Lung (tissue), 12 donors: ENCODE results near the gene MEF2C. TPM values are rescaled to one million over a fixed set of nuclear protein-coding genes. Genes with fewer than 3 reads are reported as not detected.

Source experiments
- ATAC-seq: fragments of 200-7000 bp; cut with Tn5 transposase; one replicate; pipeline ENCODE4 v1.9.1; 2020; ENCODE audit warnings: moderate number of reproducible peaks; ENCODE audit not compliant: insufficient read depth, low FRiP score
- DNase-seq, 3 donors: peaks; one replicate each; pipeline ENCODE4 v3.0.0-alpha.2; 2013 to 2017
- H3K27ac ChIP-seq, 2 donors: one replicate each; pipeline ENCODE4 v1.5.1; 2013; ENCODE audit warnings: mild to moderate bottlenecking in 2 of 2, moderate library complexity in 2 of 2, control low read depth in 1 of 2, inconsistent platforms in 1 of 2, low read depth in 1 of 2, low read length in 1 of 2
- H3K27me3 ChIP-seq, 3 donors: one replicate each; pipeline ENCODE4 v1.5.1; 2013; ENCODE audit warnings: low read length in 2 of 3; ENCODE audit not compliant: control insufficient read depth in 3 of 3, insufficient read depth in 3 of 3
- H3K36me3 ChIP-seq, 4 donors: one replicate each; pipeline ENCODE4 v1.5.1; 2013; ENCODE audit warnings: low read length in 4 of 4, mild to moderate bottlenecking in 1 of 4, moderate library complexity in 1 of 4; ENCODE audit not compliant: control insufficient read depth in 4 of 4, insufficient read depth in 4 of 4
- H3K4me1 ChIP-seq, 5 donors: one replicate each; pipeline ENCODE4 v1.5.1; 2013; ENCODE audit warnings: low read length in 5 of 5, mild to moderate bottlenecking in 2 of 5, moderate library complexity in 1 of 5; ENCODE audit not compliant: control insufficient read depth in 5 of 5, insufficient read depth in 5 of 5
- H3K4me3 ChIP-seq: one replicate; pipeline ENCODE4 v1.5.1; 2013; ENCODE audit warnings: mild to moderate bottlenecking, control low read depth, moderate library complexity
- H3K9ac ChIP-seq, 2 donors: one replicate each; pipeline ENCODE4 v1.5.1; 2013; ENCODE audit warnings: low read length in 2 of 2, control low read depth in 1 of 2; ENCODE audit not compliant: insufficient read depth in 1 of 2
- H3K9me3 ChIP-seq, 4 donors: one replicate each; pipeline ENCODE4 v1.5.1; 2013; ENCODE audit warnings: low read length in 3 of 4, mild to moderate bottlenecking in 1 of 4, moderate library complexity in 1 of 4; ENCODE audit not compliant: control insufficient read depth in 4 of 4, insufficient read depth in 3 of 4
- CTCF ChIP-seq: IDR thresholded peaks from 2 replicates; pipeline ENCODE4 v1.5.1; 2012; ENCODE audit warnings: mild to moderate bottlenecking; ENCODE audit errors: control extremely low read depth, extremely low read depth
- WGBS, 2 donors: extraction: QIAGEN DNeasy Blood & Tissue Kit; methylation state at CpG; one replicate each; pipeline ENCODE4 v1.1.7; 2013; 5-methylcytosine and 5-hydroxymethylcytosine counted together
- polyA plus RNA-seq, 2 donors: library from polyadenylated mRNA; stranded (reverse); fragments of 200-250 nt; gene quantifications; one replicate each; pipeline ENCODE4 v1.2.1, GENCODE V29; 2013
- total RNA-seq, 2 donors: library from RNA; depleted of rRNA in 1 of 2; stranded (reverse); fragments of >200 nt in 1 of 2; gene quantifications; one replicate each; pipeline ENCODE4 v1.2.1, GENCODE V29; 2014 to 2021
- donor health status: control.
- donor health status: control.
- donor health status: Bipolar disorder and iron deficiency.
- donor health status: healthy.
- donor health status: DM: yes; HTN: yes; CAD: no.

MEF2C gene
- total and polyA plus RNA-seq, 4 donors, result 9.1 to 138 (median 28.8) TPM

DNA sequence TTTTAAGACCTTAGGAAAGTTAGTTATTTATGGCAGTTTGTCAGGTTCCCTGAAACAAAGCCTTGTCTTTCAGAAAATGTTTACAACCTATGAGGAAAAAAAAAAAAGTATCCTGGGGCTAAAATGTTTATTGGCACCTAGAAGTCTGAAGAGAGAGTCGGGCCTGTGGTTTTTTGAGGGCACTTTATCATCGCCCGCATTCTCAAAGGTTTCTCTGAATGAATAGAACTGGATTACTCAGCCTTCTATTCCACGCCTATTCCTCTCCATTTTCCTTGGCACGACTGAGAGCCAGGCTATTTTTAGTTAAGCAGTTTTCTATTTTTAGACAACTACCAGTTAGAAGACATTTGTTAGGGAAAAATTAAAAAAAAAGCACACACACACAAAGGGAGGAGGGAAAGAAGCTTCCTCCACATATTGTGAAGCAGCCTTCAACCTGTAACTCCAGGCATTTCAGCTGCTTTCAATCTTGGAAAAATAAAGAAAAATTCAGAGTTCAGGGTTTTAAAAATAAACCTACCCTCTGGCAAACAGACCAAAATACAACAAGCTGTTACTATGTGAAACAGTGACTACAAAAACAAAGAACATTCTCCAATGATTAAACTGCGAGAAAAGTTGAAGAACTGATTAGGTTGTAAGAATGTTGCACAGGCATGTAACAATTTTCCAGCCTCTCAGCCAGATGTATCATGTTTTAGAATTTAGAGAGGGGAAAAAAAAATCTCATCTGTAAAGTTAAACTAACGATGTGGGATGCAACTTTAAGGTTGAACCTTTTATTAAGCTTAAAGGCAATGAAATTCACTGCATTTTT lies 97.0 kb downstream of the MEF2C start:
- H3K9ac ChIP-seq, result peak overlapping the region in 1 of 2 donors; percentile 73
- no peaks in the 10 kb centered on the region for H3K9me3 ChIP-seq
- DNase-seq (peak; percentile 65 to 94 (median 91)), ATAC-seq (peak; percentile 89)
- H3K27ac ChIP-seq, result peak overlapping the region in 1 of 2 donors; percentile 89
- H3K4me1 ChIP-seq, result peaks cover 0 to 24% (median 12%) of the 10 kb centered on the region in 5 donors
- no peaks in the 10 kb centered on the region for H3K36me3 ChIP-seq
- no peak overlapping the region for H3K4me3 ChIP-seq
- no peak for TF ChIP-seq CTCF
- H3K27me3 ChIP-seq, result no peaks in the 10 kb centered on the region
- 11 to 17% methylated on average over 7 of the region's 7 CpGs for WGBS, 2 donors

DNA sequence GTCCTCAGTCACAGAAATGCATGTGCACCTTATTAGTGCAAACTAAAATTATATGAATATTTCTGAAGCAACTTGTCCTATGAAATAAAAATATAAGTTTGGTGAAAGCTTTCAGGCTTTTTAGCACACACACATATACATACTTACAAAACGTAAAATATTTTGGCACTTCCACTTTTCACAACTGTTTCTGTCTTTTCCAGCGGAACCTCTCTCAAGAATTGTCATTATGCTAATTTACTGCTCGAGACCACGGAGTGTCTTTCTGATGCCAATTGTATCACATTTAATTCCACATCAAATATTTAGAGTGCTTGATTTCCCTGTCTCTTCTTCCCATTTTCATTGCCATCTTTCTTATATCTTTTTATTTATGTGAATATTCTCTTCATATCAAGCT lies 100.4 kb downstream of the MEF2C start:
- no peak overlapping the region for H3K27ac ChIP-seq
- DNase-seq, result no peak
- H3K9ac ChIP-seq, result no peak overlapping the region
- no peaks in the 10 kb centered on the region for H3K27me3 ChIP-seq
- H3K4me1 ChIP-seq, result peaks cover 2 to 28% (median 14%) of the 10 kb centered on the region in 5 donors
- WGBS, 2 donors, result 37 to 71% methylated on average over 4 of the region's 4 CpGs
- no peak for TF ChIP-seq CTCF
- H3K4me3 ChIP-seq, result no peak overlapping the region
- no peaks in the 10 kb centered on the region for H3K36me3 ChIP-seq
- ATAC-seq, result no peak
- H3K9me3 ChIP-seq, result no peaks in the 10 kb centered on the region

GRCh38 chr5:88780736-88781135 lies 102.2 kb downstream of the MEF2C start:
- ATAC-seq, result no peak
- Histone ChIP-seq H3K4me1 (peaks cover 2 to 16% (median 8%) of the 10 kb centered on the region in 5 donors), H3K9ac (no peak overlapping the region), H3K27me3 (no peaks in the 10 kb centered on the region), H3K9me3 (no peaks in the 10 kb centered on the region), H3K36me3 (peaks cover 0 to 2% (median 0%) of the 10 kb centered on the region in 4 donors), H3K27ac (no peak overlapping the region), H3K4me3 (no peak overlapping the region)
- no peak for TF ChIP-seq CTCF
- DNase-seq, result peak in 2 of 3 donors; percentile 37 to 38
- 49 to 50% methylated on average over 1 of the region's 1 CpG for WGBS, 2 donors
